ENCODE measurements around the gene MBTPS1. TPM values are rescaled to one million over a fixed set of nuclear protein-coding genes. Genes with fewer than 3 reads are reported as not detected.
A peak's percentile ranks its signal among the peaks of the same experiment; 100 is the strongest.

Gene MBTPS1
- total RNA-seq, 5 donors from 2014 or later (not counting 1 experiment from before 2014, with no cell fraction given), result 122 to 142 (median 131) TPM

DNA sequence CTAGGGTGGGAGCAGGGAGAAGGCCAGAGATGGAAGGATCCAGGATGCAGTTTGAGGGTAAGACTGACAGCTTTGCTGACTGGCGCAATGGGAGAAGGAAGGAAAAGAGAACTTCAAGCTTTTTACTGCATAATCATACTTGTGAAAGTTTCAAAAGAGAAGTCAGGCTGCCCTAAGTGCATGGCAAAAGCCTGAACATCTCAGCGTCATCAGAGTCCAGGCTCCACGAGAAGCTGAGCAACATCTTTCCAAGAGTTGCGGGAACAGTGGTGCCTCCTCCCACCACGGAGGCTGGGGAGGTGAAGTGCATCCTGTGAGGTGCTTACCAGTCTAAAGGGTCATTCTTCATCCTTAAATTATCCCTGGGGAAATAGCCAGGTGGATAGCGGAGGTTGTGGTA, 47.2 kb downstream of the MBTPS1 start:
- peaks cover 63% of the 10 kb centered on the region for H3K36me3 Mint-ChIP-seq
- ChIA-PET CTCF (interaction anchor here (1.0 to 1.1 kb wide), 2 partner anchors 14 to 20 kb away, joined by 3 read pairs; no protein-coding TSS in a partner anchor), POLR2A (interaction anchor here in 1 of 2 donors (0.6 kb wide), 1 partner anchor 58 kb away, joined by 3 read pairs; no protein-coding TSS in a partner anchor)
- H3K4me3 Mint-ChIP-seq, result no peak overlapping the region
- Histone ChIP-seq H3K4me1 (ENCODE audit: control insufficient read depth in 1 of 2, extremely low read depth in 1 of 2, insufficient read depth in 2 of 2, low read length in 2 of 2) (no peaks in the 10 kb centered on the region), H3K27ac (ENCODE audit: low read length) (no peak overlapping the region), H3K27me3 (replicated peaks in 1 of 2; ENCODE audit: control insufficient read depth in 2 of 2, extremely low read depth in 1 of 2, insufficient read depth in 2 of 2, low read length in 1 of 2) (no peaks in the 10 kb centered on the region), H3K4me3 (ENCODE audit: control insufficient read depth in 1 of 2, extremely low read depth in 1 of 2, low read length in 1 of 2) (no peak overlapping the region), H3K9me3 (no peaks in the 10 kb centered on the region), H3K36me3 (ENCODE audit: control insufficient read depth in 2 of 2, extremely low read depth in 1 of 2, insufficient read depth in 1 of 2, low read length in 1 of 2) (peaks cover 26 to 87% of the 10 kb centered on the region in 2 donors)
- H3K4me1 Mint-ChIP-seq, result no peaks in the 10 kb centered on the region
- ATAC-seq (replicated peaks in 1 of 4) (no peak), DNase-seq (no peak)
- H3K9me3 Mint-ChIP-seq, result no peaks in the 10 kb centered on the region
- 100% methylated on average over 3 of the region's 6 CpGs for WGBS (ENCODE audit: insufficient coverage)
- H3K27me3 Mint-ChIP-seq, result no peaks in the 10 kb centered on the region
- no peak overlapping the region for H3K27ac Mint-ChIP-seq

DNA sequence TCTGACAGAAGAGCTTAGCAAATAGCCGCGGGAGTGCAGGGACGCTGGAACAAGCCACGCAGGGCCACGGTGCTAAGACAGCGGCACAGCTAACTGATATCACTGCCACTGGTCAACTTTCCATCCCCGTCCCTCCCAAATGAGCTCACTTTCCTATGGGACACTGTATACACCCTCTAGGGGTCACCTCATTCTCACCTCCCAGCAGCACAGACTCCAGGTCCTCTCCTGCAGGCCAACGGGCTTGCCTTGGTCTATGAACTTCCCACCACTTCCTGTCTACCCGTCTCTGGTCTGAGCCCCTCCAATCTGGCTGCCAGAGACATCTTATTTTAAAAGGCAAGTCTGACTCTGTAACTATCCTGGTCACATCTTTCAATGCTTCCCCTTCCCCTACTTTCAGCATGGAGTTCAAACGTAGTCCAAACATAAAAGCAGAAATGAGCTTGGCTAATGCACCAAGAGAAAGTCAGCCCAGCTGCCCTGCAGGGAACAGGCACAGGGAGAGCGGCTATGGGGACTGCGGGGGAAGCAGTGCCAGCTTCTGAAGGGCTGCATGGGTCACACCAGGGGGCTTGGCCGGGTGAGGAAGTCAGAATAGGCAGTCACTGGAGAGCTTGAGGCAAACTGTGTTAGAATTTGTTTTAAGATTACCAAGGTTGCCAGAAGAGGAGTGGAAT, 47.8 kb downstream of the MBTPS1 start:
- no peak overlapping the region for H3K4me3 ChIP-seq (ENCODE audit: control insufficient read depth in 1 of 2, extremely low read depth in 1 of 2, low read length in 1 of 2)
- ChIA-PET POLR2A (interaction anchor here in 1 of 2 donors (0.5 to 0.6 kb wide), 2 partner anchors 8 to 59 kb away, joined by 3 to 7 read pairs; no protein-coding TSS in a partner anchor), CTCF (interaction anchor here (0.5 to 1.1 kb wide), 2 partner anchors 15 to 670 kb away, joined by 3 to 4 read pairs; no protein-coding TSS in a partner anchor)
- Mint-ChIP-seq H3K27me3 (no peaks in the 10 kb centered on the region), H3K27ac (no peak overlapping the region), H3K9me3 (no peaks in the 10 kb centered on the region), H3K36me3 (peaks cover 65% of the 10 kb centered on the region), H3K4me3 (no peak overlapping the region), H3K4me1 (no peaks in the 10 kb centered on the region)
- DNase-seq, result no peak
- no peaks in the 10 kb centered on the region for H3K27me3 ChIP-seq (replicated peaks in 1 of 2; ENCODE audit: control insufficient read depth in 2 of 2, extremely low read depth in 1 of 2, insufficient read depth in 2 of 2, low read length in 1 of 2)
- no peak for ATAC-seq (replicated peaks in 1 of 4)
- H3K36me3 ChIP-seq (ENCODE audit: control insufficient read depth in 2 of 2, extremely low read depth in 1 of 2, insufficient read depth in 1 of 2, low read length in 1 of 2), result peaks cover 29 to 86% of the 10 kb centered on the region in 2 donors
- H3K4me1 ChIP-seq (ENCODE audit: control insufficient read depth in 1 of 2, extremely low read depth in 1 of 2, insufficient read depth in 2 of 2, low read length in 2 of 2), result no peaks in the 10 kb centered on the region
- no peak overlapping the region for H3K27ac ChIP-seq (ENCODE audit: low read length)
- H3K9me3 ChIP-seq, result no peaks in the 10 kb centered on the region
- 85% methylated on average over 13 of the region's 13 CpGs for WGBS (ENCODE audit: insufficient coverage)

DNA sequence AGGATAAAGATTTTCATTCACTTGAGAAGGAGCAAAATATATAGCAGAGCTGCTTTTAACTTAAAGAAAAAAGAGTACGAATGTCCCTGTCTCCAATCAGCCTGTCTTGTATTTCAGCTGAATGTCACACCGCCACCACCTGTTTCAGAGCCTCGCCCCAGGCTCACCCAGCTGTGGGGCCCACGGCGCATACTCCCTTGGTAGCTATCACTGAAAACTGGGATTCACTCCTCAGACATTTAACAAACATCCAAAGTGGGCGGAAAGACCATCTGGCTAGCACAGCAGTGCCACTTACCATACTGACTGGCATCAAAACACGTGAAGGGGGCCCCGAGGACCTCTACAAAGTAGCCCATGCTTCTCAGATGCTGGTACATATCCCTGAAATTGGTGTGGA, 48.7 kb downstream of the MBTPS1 start:
- Histone ChIP-seq H3K27me3 (replicated peaks in 1 of 2; ENCODE audit: control insufficient read depth in 2 of 2, extremely low read depth in 1 of 2, insufficient read depth in 2 of 2, low read length in 1 of 2) (no peaks in the 10 kb centered on the region), H3K36me3 (ENCODE audit: control insufficient read depth in 2 of 2, extremely low read depth in 1 of 2, insufficient read depth in 1 of 2, low read length in 1 of 2) (peaks cover 29 to 82% of the 10 kb centered on the region in 2 donors), H3K27ac (ENCODE audit: low read length) (no peak overlapping the region), H3K4me3 (ENCODE audit: control insufficient read depth in 1 of 2, extremely low read depth in 1 of 2, low read length in 1 of 2) (no peak overlapping the region), H3K9me3 (no peaks in the 10 kb centered on the region), H3K4me1 (ENCODE audit: control insufficient read depth in 1 of 2, extremely low read depth in 1 of 2, insufficient read depth in 2 of 2, low read length in 2 of 2) (no peaks in the 10 kb centered on the region)
- no peak for DNase-seq
- CTCF ChIA-PET, result interaction anchor here (0.5 to 0.6 kb wide), 3 partner anchors 29 to 1967 kb away, joined by 3 to 5 read pairs (median 4); no protein-coding TSS in a partner anchor
- Mint-ChIP-seq H3K27ac (no peak overlapping the region), H3K4me1 (no peaks in the 10 kb centered on the region), H3K27me3 (no peaks in the 10 kb centered on the region), H3K9me3 (no peaks in the 10 kb centered on the region), H3K36me3 (peaks cover 71% of the 10 kb centered on the region), H3K4me3 (no peak overlapping the region)
- WGBS (ENCODE audit: insufficient coverage), result 83% methylated on average over 1 of the region's 8 CpGs
- POLR2A ChIA-PET, result interaction anchor here in 1 of 2 donors (0.5 kb wide), 1 partner anchor 9 kb away, joined by 7 read pairs; no protein-coding TSS in a partner anchor
- no peak for ATAC-seq (replicated peaks in 1 of 4)

DNA sequence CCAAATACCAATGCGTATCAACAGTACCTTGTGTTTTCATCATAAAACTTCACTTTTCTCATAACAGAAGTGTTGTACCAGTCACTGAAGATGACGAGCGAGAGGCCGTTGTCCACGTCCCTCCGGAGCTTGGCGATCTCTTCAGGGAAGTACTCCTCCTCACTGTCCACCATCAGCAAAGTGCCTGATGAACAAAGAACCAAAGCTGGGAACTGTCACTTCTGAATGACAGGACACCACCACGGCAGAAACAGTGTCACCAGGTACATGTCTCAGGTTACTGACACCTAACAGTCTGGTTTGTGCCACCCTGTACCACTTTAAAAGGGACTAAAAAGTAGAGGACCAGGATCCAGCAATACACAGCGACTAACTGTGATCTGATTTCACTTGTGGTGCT, 49.1 kb downstream of the MBTPS1 start:
- H3K4me1 ChIP-seq (ENCODE audit: control insufficient read depth in 1 of 2, extremely low read depth in 1 of 2, insufficient read depth in 2 of 2, low read length in 2 of 2), result no peaks in the 10 kb centered on the region
- Mint-ChIP-seq H3K9me3 (no peaks in the 10 kb centered on the region), H3K27ac (no peak overlapping the region), H3K27me3 (no peaks in the 10 kb centered on the region), H3K36me3 (peaks cover 74% of the 10 kb centered on the region), H3K4me1 (no peaks in the 10 kb centered on the region), H3K4me3 (no peak overlapping the region)
- H3K27ac ChIP-seq (ENCODE audit: low read length), result no peak overlapping the region
- no peak for DNase-seq
- peaks cover 29 to 83% of the 10 kb centered on the region in 2 donors for H3K36me3 ChIP-seq (ENCODE audit: control insufficient read depth in 2 of 2, extremely low read depth in 1 of 2, insufficient read depth in 1 of 2, low read length in 1 of 2)
- no peaks in the 10 kb centered on the region for H3K27me3 ChIP-seq (replicated peaks in 1 of 2; ENCODE audit: control insufficient read depth in 2 of 2, extremely low read depth in 1 of 2, insufficient read depth in 2 of 2, low read length in 1 of 2)
- H3K9me3 ChIP-seq, result no peaks in the 10 kb centered on the region
- ChIA-PET CTCF (interaction anchor here in 1 of 2 donors (0.6 kb wide), 1 partner anchor 28 kb away, joined by 3 read pairs; no protein-coding TSS in a partner anchor), POLR2A (no interaction called here)
- WGBS (ENCODE audit: insufficient coverage), result 98% methylated on average over 9 of the region's 9 CpGs
- H3K4me3 ChIP-seq (ENCODE audit: control insufficient read depth in 1 of 2, extremely low read depth in 1 of 2, low read length in 1 of 2), result no peak overlapping the region
- no peak for ATAC-seq (replicated peaks in 1 of 4)

DNA sequence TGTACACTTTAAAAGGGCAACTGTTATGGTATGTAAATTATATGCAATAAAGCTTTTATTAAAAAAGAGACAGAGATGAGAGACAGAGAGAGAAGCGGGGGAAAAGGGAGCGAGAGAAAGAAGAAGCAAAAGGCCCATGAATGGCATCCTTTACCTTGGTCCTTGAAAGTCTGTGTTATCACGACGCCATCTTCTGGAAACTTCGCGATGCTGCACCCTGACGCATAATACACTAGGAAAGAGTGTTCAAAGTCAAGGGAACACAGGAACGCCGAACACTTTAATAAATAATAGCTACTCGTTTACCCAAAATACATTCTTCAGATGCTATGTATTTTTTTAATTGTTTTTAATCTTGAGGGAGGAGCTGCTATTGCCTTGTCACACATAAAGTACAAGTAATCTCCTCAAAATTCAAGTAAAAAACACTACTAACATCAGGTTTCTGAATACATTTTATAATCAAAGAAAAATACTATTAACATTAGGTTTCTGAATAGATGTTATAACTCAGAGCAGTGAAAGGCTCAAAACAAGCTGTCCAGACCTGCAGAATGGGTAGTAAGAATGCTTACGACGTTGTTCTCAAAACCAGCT, 51.1 kb downstream of the MBTPS1 start:
- H3K4me1 ChIP-seq (ENCODE audit: control insufficient read depth in 1 of 2, extremely low read depth in 1 of 2, insufficient read depth in 2 of 2, low read length in 2 of 2), result no peaks in the 10 kb centered on the region
- H3K9me3 ChIP-seq, result no peaks in the 10 kb centered on the region
- no peaks in the 10 kb centered on the region for H3K27me3 ChIP-seq (replicated peaks in 1 of 2; ENCODE audit: control insufficient read depth in 2 of 2, extremely low read depth in 1 of 2, insufficient read depth in 2 of 2, low read length in 1 of 2)
- H3K4me1 Mint-ChIP-seq, result no peaks in the 10 kb centered on the region
- peaks cover 29 to 88% of the 10 kb centered on the region in 2 donors for H3K36me3 ChIP-seq (ENCODE audit: control insufficient read depth in 2 of 2, extremely low read depth in 1 of 2, insufficient read depth in 1 of 2, low read length in 1 of 2)
- no peaks in the 10 kb centered on the region for H3K9me3 Mint-ChIP-seq
- H3K4me3 Mint-ChIP-seq, result no peak overlapping the region
- ATAC-seq (replicated peaks in 1 of 4), result no peak
- no peaks in the 10 kb centered on the region for H3K27me3 Mint-ChIP-seq
- ChIA-PET POLR2A (no interaction called here), CTCF (interaction anchor here (1.0 to 1.4 kb wide), 6 partner anchors 11 to 241 kb away, joined by 3 to 4 read pairs (median 4); no protein-coding TSS in a partner anchor)
- no peak overlapping the region for H3K27ac ChIP-seq (ENCODE audit: low read length)
- no peak overlapping the region for H3K27ac Mint-ChIP-seq
- no peak overlapping the region for H3K4me3 ChIP-seq (ENCODE audit: control insufficient read depth in 1 of 2, extremely low read depth in 1 of 2, low read length in 1 of 2)
- peaks cover 61% of the 10 kb centered on the region for H3K36me3 Mint-ChIP-seq
- DNase-seq, result peak in 11 of 35 experiments; percentile 10 to 47 (median 15)
- WGBS (ENCODE audit: insufficient coverage), result 39% methylated on average over 3 of the region's 12 CpGs

DNA sequence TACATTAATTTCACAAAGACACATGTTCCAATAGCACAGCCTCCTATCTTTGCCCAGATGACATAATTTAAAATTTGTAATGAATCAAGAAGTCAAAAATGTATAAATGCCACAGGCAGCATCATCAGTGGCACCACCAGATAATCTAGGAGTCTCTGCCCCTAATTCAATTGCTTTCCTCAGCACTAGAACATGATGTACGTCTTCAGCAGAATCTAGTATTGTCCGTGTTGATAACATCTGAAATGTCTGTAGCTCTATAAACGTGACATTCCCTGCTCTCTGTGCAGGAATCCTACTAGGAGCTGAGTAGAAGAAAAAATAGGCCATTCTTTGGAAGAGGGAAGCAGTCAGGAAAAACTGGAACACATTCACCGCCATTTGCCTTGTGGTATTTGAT, 52.8 kb downstream of the MBTPS1 start:
- Histone ChIP-seq H3K9me3 (no peaks in the 10 kb centered on the region), H3K27ac (ENCODE audit: low read length) (no peak overlapping the region), H3K36me3 (ENCODE audit: control insufficient read depth in 2 of 2, extremely low read depth in 1 of 2, insufficient read depth in 1 of 2, low read length in 1 of 2) (peaks cover 30 to 89% of the 10 kb centered on the region in 2 donors), H3K27me3 (replicated peaks in 1 of 2; ENCODE audit: control insufficient read depth in 2 of 2, extremely low read depth in 1 of 2, insufficient read depth in 2 of 2, low read length in 1 of 2) (no peaks in the 10 kb centered on the region), H3K4me1 (ENCODE audit: control insufficient read depth in 1 of 2, extremely low read depth in 1 of 2, insufficient read depth in 2 of 2, low read length in 2 of 2) (no peaks in the 10 kb centered on the region), H3K4me3 (ENCODE audit: control insufficient read depth in 1 of 2, extremely low read depth in 1 of 2, low read length in 1 of 2) (no peak overlapping the region)
- CTCF ChIA-PET, result interaction anchor here (0.6 to 1.0 kb wide), 2 partner anchors 123 to 439 kb away, joined by 3 to 4 read pairs; partner anchors contain the start of gene TAF1C (in 1 of the 2)
- POLR2A ChIA-PET, result no interaction called here
- H3K27ac Mint-ChIP-seq, result no peak overlapping the region
- H3K4me3 Mint-ChIP-seq, result no peak overlapping the region
- H3K9me3 Mint-ChIP-seq, result no peaks in the 10 kb centered on the region
- DNase-seq (no peak), ATAC-seq (replicated peaks in 1 of 4) (no peak)
- 80% methylated on average over 1 of the region's 4 CpGs for WGBS (ENCODE audit: insufficient coverage)
- H3K4me1 Mint-ChIP-seq, result no peaks in the 10 kb centered on the region
- H3K36me3 Mint-ChIP-seq, result peaks cover 62% of the 10 kb centered on the region
- H3K27me3 Mint-ChIP-seq, result no peaks in the 10 kb centered on the region

Data from T-cell (primary cell).